PFSK-1 (cell line): Measurements from ENCODE around the gene CTNNA3.

ENCODE experiments used
- FOXP2 ChIP-seq: optimal IDR thresholded peaks from 2 replicates; pipeline ENCODE3; 2011; ENCODE audit warnings: borderline replicate concordance, control low read depth, inconsistent platforms; ENCODE audit not compliant: insufficient read depth; ENCODE audit errors: extremely low read length, extremely low read depth
- POLR2AphosphoS5 ChIP-seq: IDR thresholded peaks from 2 replicates; pipeline ENCODE4 v1.6.1; 2012; ENCODE audit warnings: low read depth, mild to moderate bottlenecking, control low read depth, low read length, moderate library complexity
- REST ChIP-seq, 2 experiments: IDR thresholded peaks; 2 replicates each; pipeline versions ENCODE4 v1.6.1 to v1.8.0; 2011 to 2012; ENCODE audit warnings: low read depth in 2 of 2, low read length in 2 of 2, control low read depth in 1 of 2, inconsistent platforms in 1 of 2, mild to moderate bottlenecking in 1 of 2, moderate library complexity in 1 of 2; ENCODE audit not compliant: insufficient read depth in 1 of 2
- SIN3A ChIP-seq: IDR thresholded peaks from 2 replicates; pipeline ENCODE4 v1.6.1; 2012; ENCODE audit warnings: mild to moderate bottlenecking, low read length, moderate library complexity, borderline replicate concordance; ENCODE audit not compliant: insufficient read depth
- TAF1 ChIP-seq: IDR thresholded peaks from 2 replicates; pipeline ENCODE4 v1.6.1; 2012; ENCODE audit warnings: low read length, control low read depth, borderline replicate concordance; ENCODE audit not compliant: insufficient read depth

Gene CTNNA3

DNA sequence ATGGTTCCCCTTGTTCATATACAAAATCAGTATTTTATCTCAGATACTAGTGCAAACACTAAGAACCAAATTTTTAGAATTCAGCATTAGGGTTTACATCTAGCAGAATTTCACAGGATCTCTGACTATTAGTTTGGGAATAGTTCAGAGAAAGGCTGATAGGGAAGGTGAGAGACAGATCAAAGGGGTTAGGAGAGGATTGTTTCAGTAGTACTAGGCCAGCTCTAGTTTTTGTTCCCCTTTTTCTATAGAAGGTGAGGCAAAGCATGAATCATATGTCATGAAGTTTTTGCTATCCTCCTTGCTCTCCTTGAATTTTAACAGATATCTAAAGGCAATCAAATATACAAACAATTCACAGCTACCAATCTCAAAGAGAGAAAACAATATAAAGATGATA lies 26.1 kb upstream of the CTNNA3 start:
- TF ChIP-seq REST (IDR thresholded peaks at IDR 0.05; ENCODE audit: insufficient read depth in 1 of 2, low read depth in 2 of 2, low read length in 2 of 2), result no peak
- no peak for TF ChIP-seq FOXP2
- no peak for TF ChIP-seq POLR2AphosphoS5
- no peak for TF ChIP-seq TAF1
- TF ChIP-seq SIN3A, result no peak

DNA sequence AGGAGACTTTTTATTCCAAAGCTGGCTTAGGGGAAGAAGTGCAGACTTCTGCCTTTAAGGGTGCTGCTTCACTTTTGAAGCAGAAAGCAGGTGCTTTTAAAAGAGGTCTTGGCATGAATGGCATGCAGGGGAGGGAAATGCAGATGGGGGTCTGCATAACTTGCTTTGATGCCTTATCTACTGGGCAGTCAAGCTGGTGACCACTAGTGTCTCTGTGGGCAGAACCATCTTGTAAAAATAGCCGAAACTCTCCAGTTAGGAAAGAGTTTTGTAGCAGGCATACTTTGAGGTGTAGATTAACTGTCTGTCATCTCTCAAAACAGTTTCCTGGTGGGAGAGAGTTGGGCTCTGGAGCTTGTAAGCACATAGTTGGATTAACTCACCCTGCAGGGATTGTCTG lies 9.9 kb upstream of the CTNNA3 start:
- no peak for TF ChIP-seq FOXP2

DNA sequence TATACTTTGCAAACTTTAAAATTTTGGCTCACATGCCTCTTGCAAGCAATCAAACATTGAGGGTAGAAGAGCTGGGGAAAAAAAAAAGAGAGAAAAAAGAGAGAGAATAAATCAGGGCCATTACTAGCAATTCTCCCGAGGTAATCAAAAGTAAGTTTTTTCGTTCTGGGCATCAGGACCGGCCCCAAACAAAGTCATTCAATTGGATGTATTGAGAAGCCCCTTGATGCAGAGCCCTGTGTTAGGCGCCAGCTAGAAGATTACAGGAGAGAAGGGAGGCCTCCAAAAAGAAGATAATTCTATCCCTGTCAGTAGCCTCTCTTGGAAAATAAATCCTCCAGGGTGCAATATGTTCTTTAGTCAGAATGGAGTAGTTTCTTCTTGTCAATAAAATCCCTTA lies 2.2 kb upstream of the CTNNA3 start:
- TF ChIP-seq SIN3A, result no peak
- no peak for TF ChIP-seq TAF1
- TF ChIP-seq POLR2AphosphoS5, result no peak
- no peak for TF ChIP-seq FOXP2
- no peak for TF ChIP-seq REST (IDR thresholded peaks at IDR 0.05; ENCODE audit: insufficient read depth in 1 of 2, low read depth in 2 of 2, low read length in 2 of 2)

GRCh38 chr10:67697724-67698131 lies 1.7 kb upstream of the CTNNA3 start:
- no peak for TF ChIP-seq TAF1
- no peak for TF ChIP-seq SIN3A
- no peak for TF ChIP-seq FOXP2
- no peak for TF ChIP-seq POLR2AphosphoS5
- TF ChIP-seq REST (IDR thresholded peaks at IDR 0.05; ENCODE audit: insufficient read depth in 1 of 2, low read depth in 2 of 2, low read length in 2 of 2), result no peak

DNA sequence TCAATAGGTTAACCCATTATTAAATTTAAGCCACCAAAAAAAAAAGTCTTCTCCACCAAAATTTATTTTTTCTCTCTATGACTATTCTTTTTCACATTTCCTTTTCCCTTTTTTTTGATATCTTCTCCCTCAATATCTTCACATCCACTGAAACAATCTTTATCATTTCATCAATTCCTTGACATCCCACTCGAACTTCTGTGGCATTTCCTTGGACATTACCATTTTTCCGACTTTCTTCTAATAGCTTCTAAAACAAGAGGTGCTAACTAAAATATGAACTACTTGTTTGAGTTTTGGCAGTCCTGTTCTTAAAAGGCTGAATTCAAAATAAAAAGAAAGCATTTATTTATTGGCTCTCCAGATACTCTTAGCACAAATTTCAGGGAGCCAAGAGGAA lies 684 bp upstream of the CTNNA3 start:
- TF ChIP-seq REST (IDR thresholded peaks at IDR 0.05; ENCODE audit: insufficient read depth in 1 of 2, low read depth in 2 of 2, low read length in 2 of 2) (no peak), FOXP2 (no peak), SIN3A (no peak), POLR2AphosphoS5 (no peak), TAF1 (no peak)
